HG03135 (cell line): ENCODE results near the gene TMA7B.
"Not testable (repeated sequence)": the region's sequence is repeated elsewhere in the genome, so short reads cannot be mapped to it uniquely, and the experiment has no call there.

Experiments used
- ATAC-seq: cut with Tn5 transposase; IDR thresholded peaks from one replicate; pipeline ENCODE4 v1.9.1; 2021; ENCODE audit warnings: mild to moderate bottlenecking, moderate library complexity; ENCODE audit not compliant: unreplicated experiment

TMA7B gene

GRCh38 chr22:39951603-39952293 lies 8.4 kb upstream of the TMA7B start:
- not testable (repeated sequence) for ATAC-seq

GRCh38 chr22:39952347-39952746 lies 7.8 kb upstream of the TMA7B start:
- ATAC-seq: no peak

- ATAC-seq: no peak
Observed at GRCh38 chr22:39953101-39953500, 7.1 kb upstream of the TMA7B start.

- no peak for ATAC-seq
Observed at GRCh38 chr22:39954584-39955055, 5.6 kb upstream of the TMA7B start.

GRCh38 chr22:39955675-39956074 lies 4.5 kb upstream of the TMA7B start:
- no peak for ATAC-seq

GRCh38 chr22:39956932-39957664 lies 3.1 kb upstream of the TMA7B start:
- no peak for ATAC-seq

GRCh38 chr22:39958009-39958711 lies 2.0 kb upstream of the TMA7B start:
- no peak for ATAC-seq

GRCh38 chr22:39958949-39959639 lies 1.1 kb upstream of the TMA7B start:
- ATAC-seq: no peak

- peak; percentile 75 for ATAC-seq
Observed at GRCh38 chr22:39960791-39961746, 872 bp downstream of the TMA7B start.

- ATAC-seq: no peak
Observed at GRCh38 chr22:39962071-39962470, 1.9 kb downstream of the TMA7B start.

GRCh38 chr22:39965748-39966147 lies 5.6 kb downstream of the TMA7B start:
- no peak for ATAC-seq

- no peak for ATAC-seq
Observed at GRCh38 chr22:39966470-39966869, 6.3 kb downstream of the TMA7B start.

- no peak for ATAC-seq
Observed at GRCh38 chr22:39967103-39967829, 7.1 kb downstream of the TMA7B start.

GRCh38 chr22:39967996-39968972 lies 8.1 kb downstream of the TMA7B start:
- ATAC-seq: no peak

- no peak for ATAC-seq
Observed at GRCh38 chr22:39970742-39971141, 10.5 kb downstream of the TMA7B start.

- no peak for ATAC-seq
Observed at GRCh38 chr22:39972641-39973040, 12.4 kb downstream of the TMA7B start.

GRCh38 chr22:39973656-39974055 lies 13.5 kb downstream of the TMA7B start:
- ATAC-seq: no peak

- no peak for ATAC-seq
Observed at GRCh38 chr22:39974065-39974464, 13.9 kb downstream of the TMA7B start.
